Suprapubic skin (tissue), 4 donors: ENCODE data around the gene TMEM82.

Experiments used
- EP300 ChIP-seq: sonication (generic); formaldehyde crosslinking; IDR thresholded peaks from one replicate; pipeline ENCODE4 v1.6.1; 2017; ENCODE audit warnings: antibody characterized with exemption
- POLR2A ChIP-seq, 2 donors: fragments of 450-650 bp; IDR thresholded peaks; one replicate each; pipeline ENCODE4 v1.6.1; 2017; ENCODE audit warnings: antibody characterized with exemption in 2 of 2, mild to moderate bottlenecking in 2 of 2, moderate library complexity in 2 of 2
- POLR2AphosphoS5 ChIP-seq, 3 donors: sonication (generic); formaldehyde crosslinking; IDR thresholded peaks; one replicate each; pipeline ENCODE4 v1.6.1; 2017; ENCODE audit warnings: antibody characterized with exemption in 3 of 3
- TF ChIP-seq, protein P1 (sequence below), 2 donors: fragments of 200-600 bp in 1 of 2; fragments of 450-650 bp in 1 of 2; sonication (generic) in 1 of 2; IDR thresholded peaks; one replicate each; pipeline ENCODE4 v1.5.1; 2016 to 2019; ENCODE audit warnings: antibody characterized with exemption in 2 of 2, mild to moderate bottlenecking in 1 of 2, moderate library complexity in 1 of 2

GRCh38 chr1:15696956-15697521 lies 45.3 kb upstream of the TMEM82 start:
- TF ChIP-seq, protein P1, sequence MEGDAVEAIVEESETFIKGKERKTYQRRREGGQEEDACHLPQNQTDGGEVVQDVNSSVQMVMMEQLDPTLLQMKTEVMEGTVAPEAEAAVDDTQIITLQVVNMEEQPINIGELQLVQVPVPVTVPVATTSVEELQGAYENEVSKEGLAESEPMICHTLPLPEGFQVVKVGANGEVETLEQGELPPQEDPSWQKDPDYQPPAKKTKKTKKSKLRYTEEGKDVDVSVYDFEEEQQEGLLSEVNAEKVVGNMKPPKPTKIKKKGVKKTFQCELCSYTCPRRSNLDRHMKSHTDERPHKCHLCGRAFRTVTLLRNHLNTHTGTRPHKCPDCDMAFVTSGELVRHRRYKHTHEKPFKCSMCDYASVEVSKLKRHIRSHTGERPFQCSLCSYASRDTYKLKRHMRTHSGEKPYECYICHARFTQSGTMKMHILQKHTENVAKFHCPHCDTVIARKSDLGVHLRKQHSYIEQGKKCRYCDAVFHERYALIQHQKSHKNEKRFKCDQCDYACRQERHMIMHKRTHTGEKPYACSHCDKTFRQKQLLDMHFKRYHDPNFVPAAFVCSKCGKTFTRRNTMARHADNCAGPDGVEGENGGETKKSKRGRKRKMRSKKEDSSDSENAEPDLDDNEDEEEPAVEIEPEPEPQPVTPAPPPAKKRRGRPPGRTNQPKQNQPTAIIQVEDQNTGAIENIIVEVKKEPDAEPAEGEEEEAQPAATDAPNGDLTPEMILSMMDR (IDR thresholded peaks at IDR 0.05) = no peak
- TF ChIP-seq POLR2AphosphoS5 (IDR thresholded peaks at IDR 0.05) (no peak), EP300 (no peak), POLR2A (IDR thresholded peaks at IDR 0.05) (no peak)
